Liver (tissue), 3 donors: ENCODE measurements around the gene TMEM41A.

Experiments used
- ATF3 ChIP-seq: IDR thresholded peaks from 2 replicates; pipeline ENCODE4 v1.6.1; 2016; ENCODE audit warnings: antibody characterized with exemption
- HNF4A ChIP-seq, 2 donors: conservative IDR thresholded peaks; 2 replicates each; pipeline ENCODE4 v1.6.1; 2016; ENCODE audit warnings: antibody characterized with exemption in 2 of 2, mild to moderate bottlenecking in 2 of 2
- JUND ChIP-seq, 2 donors: IDR thresholded peaks; 2 replicates each; pipeline ENCODE4 v1.6.1; 2016; ENCODE audit warnings: antibody characterized with exemption in 2 of 2
- RAD21 ChIP-seq, 2 donors: IDR thresholded peaks; 2 replicates each; pipeline ENCODE4 v1.6.1; 2016; ENCODE audit warnings: antibody characterized with exemption in 2 of 2, mild to moderate bottlenecking in 2 of 2
- SP1 ChIP-seq: IDR thresholded peaks from 2 replicates; pipeline ENCODE4 v1.6.1; 2018; ENCODE audit warnings: antibody characterized with exemption, mild to moderate bottlenecking
- TAF1 ChIP-seq: conservative IDR thresholded peaks from 2 replicates; pipeline ENCODE4 v1.6.1; 2016; ENCODE audit warnings: antibody characterized with exemption, mild to moderate bottlenecking
- YY1 ChIP-seq: IDR thresholded peaks from 2 replicates; pipeline ENCODE4 v1.6.1; 2016; ENCODE audit warnings: antibody characterized with exemption, mild to moderate bottlenecking
- TF ChIP-seq, protein P1 (sequence below): fragments of 150-350 bp; IDR thresholded peaks from 2 replicates; pipeline ENCODE4 v1.5.1; 2017; ENCODE audit warnings: improper control_type of control experiment, low read depth, low read length; ENCODE audit not compliant: missing input control
- TF ChIP-seq, protein P2 (sequence below): IDR thresholded peaks from 2 replicates; pipeline ENCODE4 v1.6.1; 2016; ENCODE audit warnings: antibody characterized with exemption, mild to moderate bottlenecking
- TF ChIP-seq, protein P3 (sequence below): IDR thresholded peaks from 2 replicates; pipeline ENCODE4 v1.6.1; 2016; ENCODE audit warnings: antibody characterized with exemption
- donor health status: healthy.
- donor health status: healthy.

- TF ChIP-seq, protein P1, sequence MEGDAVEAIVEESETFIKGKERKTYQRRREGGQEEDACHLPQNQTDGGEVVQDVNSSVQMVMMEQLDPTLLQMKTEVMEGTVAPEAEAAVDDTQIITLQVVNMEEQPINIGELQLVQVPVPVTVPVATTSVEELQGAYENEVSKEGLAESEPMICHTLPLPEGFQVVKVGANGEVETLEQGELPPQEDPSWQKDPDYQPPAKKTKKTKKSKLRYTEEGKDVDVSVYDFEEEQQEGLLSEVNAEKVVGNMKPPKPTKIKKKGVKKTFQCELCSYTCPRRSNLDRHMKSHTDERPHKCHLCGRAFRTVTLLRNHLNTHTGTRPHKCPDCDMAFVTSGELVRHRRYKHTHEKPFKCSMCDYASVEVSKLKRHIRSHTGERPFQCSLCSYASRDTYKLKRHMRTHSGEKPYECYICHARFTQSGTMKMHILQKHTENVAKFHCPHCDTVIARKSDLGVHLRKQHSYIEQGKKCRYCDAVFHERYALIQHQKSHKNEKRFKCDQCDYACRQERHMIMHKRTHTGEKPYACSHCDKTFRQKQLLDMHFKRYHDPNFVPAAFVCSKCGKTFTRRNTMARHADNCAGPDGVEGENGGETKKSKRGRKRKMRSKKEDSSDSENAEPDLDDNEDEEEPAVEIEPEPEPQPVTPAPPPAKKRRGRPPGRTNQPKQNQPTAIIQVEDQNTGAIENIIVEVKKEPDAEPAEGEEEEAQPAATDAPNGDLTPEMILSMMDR: no peak
- TF ChIP-seq JUND (IDR thresholded peaks at IDR 0.05): no peak
- no peak for TF ChIP-seq TAF1
- TF ChIP-seq, protein P2, sequence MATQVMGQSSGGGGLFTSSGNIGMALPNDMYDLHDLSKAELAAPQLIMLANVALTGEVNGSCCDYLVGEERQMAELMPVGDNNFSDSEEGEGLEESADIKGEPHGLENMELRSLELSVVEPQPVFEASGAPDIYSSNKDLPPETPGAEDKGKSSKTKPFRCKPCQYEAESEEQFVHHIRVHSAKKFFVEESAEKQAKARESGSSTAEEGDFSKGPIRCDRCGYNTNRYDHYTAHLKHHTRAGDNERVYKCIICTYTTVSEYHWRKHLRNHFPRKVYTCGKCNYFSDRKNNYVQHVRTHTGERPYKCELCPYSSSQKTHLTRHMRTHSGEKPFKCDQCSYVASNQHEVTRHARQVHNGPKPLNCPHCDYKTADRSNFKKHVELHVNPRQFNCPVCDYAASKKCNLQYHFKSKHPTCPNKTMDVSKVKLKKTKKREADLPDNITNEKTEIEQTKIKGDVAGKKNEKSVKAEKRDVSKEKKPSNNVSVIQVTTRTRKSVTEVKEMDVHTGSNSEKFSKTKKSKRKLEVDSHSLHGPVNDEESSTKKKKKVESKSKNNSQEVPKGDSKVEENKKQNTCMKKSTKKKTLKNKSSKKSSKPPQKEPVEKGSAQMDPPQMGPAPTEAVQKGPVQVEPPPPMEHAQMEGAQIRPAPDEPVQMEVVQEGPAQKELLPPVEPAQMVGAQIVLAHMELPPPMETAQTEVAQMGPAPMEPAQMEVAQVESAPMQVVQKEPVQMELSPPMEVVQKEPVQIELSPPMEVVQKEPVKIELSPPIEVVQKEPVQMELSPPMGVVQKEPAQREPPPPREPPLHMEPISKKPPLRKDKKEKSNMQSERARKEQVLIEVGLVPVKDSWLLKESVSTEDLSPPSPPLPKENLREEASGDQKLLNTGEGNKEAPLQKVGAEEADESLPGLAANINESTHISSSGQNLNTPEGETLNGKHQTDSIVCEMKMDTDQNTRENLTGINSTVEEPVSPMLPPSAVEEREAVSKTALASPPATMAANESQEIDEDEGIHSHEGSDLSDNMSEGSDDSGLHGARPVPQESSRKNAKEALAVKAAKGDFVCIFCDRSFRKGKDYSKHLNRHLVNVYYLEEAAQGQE: no peak
- TF ChIP-seq YY1: no peak
- TF ChIP-seq RAD21 (IDR thresholded peaks at IDR 0.05): no peak
- TF ChIP-seq SP1: no peak
- TF ChIP-seq ATF3: no peak
- TF ChIP-seq, protein P3, sequence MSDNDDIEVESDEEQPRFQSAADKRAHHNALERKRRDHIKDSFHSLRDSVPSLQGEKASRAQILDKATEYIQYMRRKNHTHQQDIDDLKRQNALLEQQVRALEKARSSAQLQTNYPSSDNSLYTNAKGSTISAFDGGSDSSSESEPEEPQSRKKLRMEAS: no peak
- no peak for TF ChIP-seq HNF4A (conservative IDR thresholded peaks at IDR 0.05)
Measured at GRCh38 chr3:185527364-185527763, 28.5 kb upstream of the TMEM41A start.
